Tibial nerve (tissue), 4 donors: ENCODE data around the gene ERBB4. TPM values are rescaled to one million over a fixed set of nuclear protein-coding genes. Genes with fewer than 3 reads are reported as not detected.
"Not testable (repeated sequence)": the region's sequence is repeated elsewhere in the genome, so short reads cannot be mapped to it uniquely, and the experiment has no call there.

Experiments used
- DNase-seq, 2 donors: peaks; one replicate each; pipeline ENCODE4 v3.0.0-alpha.2; 2019; ENCODE audit warnings: low spot score in 2 of 2
- H3K27ac ChIP-seq, 4 donors: fragments of 200-600 bp; sonication (generic) in 3 of 4; one replicate each; pipeline ENCODE4 v1.5.1; 2017 to 2019; ENCODE audit warnings: mild to moderate bottlenecking in 1 of 4
- H3K27me3 ChIP-seq, 2 donors: fragments of 200-600 bp; sonication (generic) in 1 of 2; one replicate each; pipeline versions ENCODE4 v1.5.1 to v1.6.0; 2017 to 2019
- H3K36me3 ChIP-seq, 3 donors: fragments of 200-600 bp; sonication (generic); one replicate each; pipeline ENCODE4 v1.5.1; 2018 to 2019
- H3K4me1 ChIP-seq, 4 donors: fragments of 200-600 bp; sonication (generic) in 3 of 4; one replicate each; pipeline ENCODE4 v1.5.1; 2017 to 2019
- H3K4me3 ChIP-seq, 4 donors: fragments of 200-600 bp; sonication (generic) in 3 of 4; one replicate each; pipeline ENCODE4 v1.5.1; 2017 to 2019; ENCODE audit warnings: mild to moderate bottlenecking in 1 of 4, moderate library complexity in 1 of 4
- H3K9me3 ChIP-seq, 4 donors: fragments of 200-600 bp; sonication (generic) in 3 of 4; one replicate each; pipeline ENCODE4 v1.5.1; 2017 to 2019
- EP300 ChIP-seq, 2 donors: sonication (generic); formaldehyde crosslinking; IDR thresholded peaks; one replicate each; pipeline ENCODE4 v1.6.1; 2017; ENCODE audit warnings: antibody characterized with exemption in 2 of 2, mild to moderate bottlenecking in 1 of 2
- POLR2A ChIP-seq, 2 donors: fragments of 450-650 bp; IDR thresholded peaks; one replicate each; pipeline ENCODE4 v1.6.1; 2017; ENCODE audit warnings: antibody characterized with exemption in 2 of 2, mild to moderate bottlenecking in 2 of 2, moderate library complexity in 2 of 2
- WGBS, 2 donors: methylation state at CpG; one replicate each; pipeline ENCODE4 v1.1.5; 2018; 5-methylcytosine and 5-hydroxymethylcytosine counted together
- total RNA-seq, 4 donors: library from RNA; depleted of rRNA; stranded (reverse); fragments of >200 nt; gene quantifications; one replicate each; pipeline ENCODE4 v1.1.0, GENCODE V29; 2016
- TF ChIP-seq, protein P1 (sequence below), 5 experiments: fragments of 200-600 bp in 3 of 5; fragments of 450-650 bp in 2 of 5; sonication (generic) in 3 of 5; IDR thresholded peaks; one replicate each; pipeline ENCODE4 v1.5.1; 2016 to 2019; ENCODE audit warnings: antibody characterized with exemption in 5 of 5, mild to moderate bottlenecking in 3 of 5, moderate library complexity in 2 of 5

The ERBB4 gene
- total RNA-seq, 4 donors from 2014 or later: 2.4 to 3.3 (median 2.9) TPM

DNA sequence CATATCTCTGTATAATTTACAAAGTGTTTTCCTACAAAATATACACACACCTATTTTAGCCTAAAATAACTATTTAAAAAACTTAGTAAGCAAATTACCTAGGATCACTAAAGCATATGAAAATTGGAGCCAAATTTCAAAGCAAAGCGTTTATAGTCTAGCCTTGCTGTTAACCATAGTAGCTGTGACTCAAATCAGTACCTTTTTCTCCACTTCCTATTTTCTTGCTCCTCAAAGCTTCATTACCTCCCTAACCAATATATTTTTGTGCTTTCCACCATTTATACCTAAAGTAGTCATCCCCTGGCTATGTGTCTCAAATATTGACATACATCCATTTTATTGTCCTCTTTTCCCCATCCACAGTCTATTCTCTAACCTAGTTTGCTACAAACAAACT, 73.1 kb downstream of the ERBB4 start:
- Histone ChIP-seq H3K27me3 (no peaks in the 10 kb centered on the region), H3K36me3 (no peaks in the 10 kb centered on the region), H3K4me1 (no peaks in the 10 kb centered on the region), H3K9me3 (peaks cover 0 to 3% (median 0%) of the 10 kb centered on the region in 4 donors), H3K4me3 (no peak overlapping the region), H3K27ac (no peak overlapping the region)
- DNase-seq: no peak
- 85 to 97% methylated on average over 1 of the region's 1 CpG for WGBS, 2 donors
- TF ChIP-seq, protein P1, sequence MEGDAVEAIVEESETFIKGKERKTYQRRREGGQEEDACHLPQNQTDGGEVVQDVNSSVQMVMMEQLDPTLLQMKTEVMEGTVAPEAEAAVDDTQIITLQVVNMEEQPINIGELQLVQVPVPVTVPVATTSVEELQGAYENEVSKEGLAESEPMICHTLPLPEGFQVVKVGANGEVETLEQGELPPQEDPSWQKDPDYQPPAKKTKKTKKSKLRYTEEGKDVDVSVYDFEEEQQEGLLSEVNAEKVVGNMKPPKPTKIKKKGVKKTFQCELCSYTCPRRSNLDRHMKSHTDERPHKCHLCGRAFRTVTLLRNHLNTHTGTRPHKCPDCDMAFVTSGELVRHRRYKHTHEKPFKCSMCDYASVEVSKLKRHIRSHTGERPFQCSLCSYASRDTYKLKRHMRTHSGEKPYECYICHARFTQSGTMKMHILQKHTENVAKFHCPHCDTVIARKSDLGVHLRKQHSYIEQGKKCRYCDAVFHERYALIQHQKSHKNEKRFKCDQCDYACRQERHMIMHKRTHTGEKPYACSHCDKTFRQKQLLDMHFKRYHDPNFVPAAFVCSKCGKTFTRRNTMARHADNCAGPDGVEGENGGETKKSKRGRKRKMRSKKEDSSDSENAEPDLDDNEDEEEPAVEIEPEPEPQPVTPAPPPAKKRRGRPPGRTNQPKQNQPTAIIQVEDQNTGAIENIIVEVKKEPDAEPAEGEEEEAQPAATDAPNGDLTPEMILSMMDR (IDR thresholded peaks at IDR 0.05): no peak
- TF ChIP-seq EP300 (IDR thresholded peaks at IDR 0.05): no peak
- TF ChIP-seq POLR2A (IDR thresholded peaks at IDR 0.05): no peak

DNA sequence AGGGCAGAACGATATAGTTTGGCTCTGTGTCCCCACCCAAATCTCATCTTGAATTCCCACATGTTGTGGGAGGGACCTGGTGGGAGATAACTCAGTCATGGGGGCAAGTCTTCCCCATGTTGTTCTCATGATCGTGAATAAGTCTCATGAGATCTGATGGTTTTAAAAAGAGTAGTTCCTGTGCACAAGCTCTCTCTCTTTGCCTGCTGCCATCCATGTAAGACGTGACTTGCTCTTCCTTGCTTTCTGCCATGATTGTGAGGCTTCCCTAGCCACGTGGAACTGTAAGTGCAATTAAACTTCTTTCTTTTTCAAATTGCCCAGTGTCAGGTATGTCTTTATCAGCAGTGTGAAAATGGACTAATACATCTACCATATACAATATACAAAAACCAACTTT, 76.9 kb downstream of the ERBB4 start:
- H3K36me3 ChIP-seq, H3K27me3 ChIP-seq, H3K4me3 ChIP-seq, H3K4me1 ChIP-seq, H3K27ac ChIP-seq, DNase-seq, H3K9me3 ChIP-seq: not testable (repeated sequence)
- WGBS, 2 donors: 86 to 93% methylated on average over 4 of the region's 4 CpGs

DNA sequence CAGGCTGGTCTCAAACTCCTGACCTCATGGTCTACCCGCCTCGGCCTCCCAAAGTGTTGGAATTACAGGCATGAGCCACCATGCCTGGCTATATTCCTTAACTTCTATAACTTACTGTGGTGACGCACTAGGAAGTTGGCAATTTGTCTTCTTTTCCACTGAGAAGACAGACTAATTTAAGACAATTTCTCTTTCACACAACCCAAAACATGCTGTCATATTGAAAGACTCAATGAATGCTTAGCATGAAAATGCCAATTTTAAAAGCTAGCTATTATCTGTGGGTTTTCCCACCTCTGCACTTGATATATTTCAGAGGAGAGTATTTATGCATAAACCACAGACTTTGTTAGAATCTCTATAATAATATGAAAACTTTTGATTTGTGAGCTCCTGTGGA, 84.5 kb downstream of the ERBB4 start:
- no peaks in the 10 kb centered on the region for H3K27me3 ChIP-seq
- no peak overlapping the region for H3K27ac ChIP-seq
- TF ChIP-seq POLR2A (IDR thresholded peaks at IDR 0.05): no peak
- no peak for TF ChIP-seq EP300 (IDR thresholded peaks at IDR 0.05)
- TF ChIP-seq, protein P1 (IDR thresholded peaks at IDR 0.05): no peak
- H3K9me3 ChIP-seq: no peaks in the 10 kb centered on the region
- 86 to 95% methylated on average over 3 of the region's 3 CpGs for WGBS, 2 donors
- H3K36me3 ChIP-seq: no peaks in the 10 kb centered on the region
- DNase-seq: no peak
- peaks cover 0 to 7% (median 2%) of the 10 kb centered on the region in 4 donors for H3K4me1 ChIP-seq
- H3K4me3 ChIP-seq: no peak overlapping the region

DNA sequence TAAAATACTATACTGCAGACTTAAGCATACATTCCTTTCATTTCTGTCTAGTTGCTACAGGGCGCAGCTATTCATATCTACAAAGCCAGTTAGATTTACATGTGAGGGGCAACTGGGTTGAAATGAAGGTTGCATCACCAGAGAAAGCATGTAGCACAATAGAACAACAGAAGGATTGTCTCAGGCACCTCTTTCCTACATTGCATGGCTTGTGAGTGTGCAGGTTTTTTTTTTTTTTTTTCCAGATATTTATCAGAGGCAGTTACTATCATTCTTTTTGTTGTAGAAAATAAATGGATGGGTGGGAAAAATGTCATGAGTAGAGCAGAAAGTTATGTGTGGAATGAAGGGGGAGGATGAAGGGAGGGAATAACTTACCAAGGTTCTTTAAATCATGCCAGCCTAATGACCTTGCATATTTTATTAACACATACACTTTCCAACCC, 86.8 kb downstream of the ERBB4 start:
- DNase-seq: no peak
- WGBS, 2 donors: 3 to 58% methylated on average over 1 of the region's 1 CpG
- H3K36me3 ChIP-seq: no peaks in the 10 kb centered on the region
- no peaks in the 10 kb centered on the region for H3K27me3 ChIP-seq
- TF ChIP-seq, protein P1 (IDR thresholded peaks at IDR 0.05): no peak
- TF ChIP-seq EP300 (IDR thresholded peaks at IDR 0.05) (no peak), POLR2A (IDR thresholded peaks at IDR 0.05) (no peak)
- no peak overlapping the region for H3K27ac ChIP-seq
- H3K4me3 ChIP-seq: no peak overlapping the region
- H3K4me1 ChIP-seq: peaks cover 0 to 7% (median 2%) of the 10 kb centered on the region in 4 donors
- no peaks in the 10 kb centered on the region for H3K9me3 ChIP-seq

DNA sequence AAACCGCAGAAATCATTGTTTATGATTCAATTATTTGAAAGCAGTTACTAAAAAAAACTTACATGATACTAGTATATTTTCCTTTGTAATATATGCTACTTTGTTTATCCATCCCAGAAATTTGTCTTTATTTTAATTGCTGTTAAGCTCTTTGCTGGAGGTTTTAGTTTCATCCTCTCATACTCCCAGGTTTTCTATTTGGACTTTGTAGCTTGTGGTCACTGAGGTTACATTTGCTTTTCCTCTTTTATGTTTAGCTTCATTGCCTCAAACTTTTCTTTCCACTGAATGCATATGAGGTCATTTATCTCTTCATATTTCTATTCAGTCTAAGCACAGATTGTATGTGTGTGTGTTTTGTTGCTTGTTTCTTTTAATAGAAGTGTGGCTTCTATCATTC, 89.9 kb downstream of the ERBB4 start:
- Histone ChIP-seq H3K9me3 (no peaks in the 10 kb centered on the region), H3K4me3 (no peak overlapping the region), H3K4me1 (peaks cover 0 to 7% (median 2%) of the 10 kb centered on the region in 4 donors), H3K27ac (no peak overlapping the region), H3K27me3 (no peaks in the 10 kb centered on the region), H3K36me3 (no peaks in the 10 kb centered on the region)
- TF ChIP-seq POLR2A (IDR thresholded peaks at IDR 0.05) (no peak), EP300 (IDR thresholded peaks at IDR 0.05) (no peak)
- TF ChIP-seq, protein P1 (IDR thresholded peaks at IDR 0.05): no peak
- no peak for DNase-seq
- 75 to 81% methylated on average over 1 of the region's 1 CpG for WGBS, 2 donors

DNA sequence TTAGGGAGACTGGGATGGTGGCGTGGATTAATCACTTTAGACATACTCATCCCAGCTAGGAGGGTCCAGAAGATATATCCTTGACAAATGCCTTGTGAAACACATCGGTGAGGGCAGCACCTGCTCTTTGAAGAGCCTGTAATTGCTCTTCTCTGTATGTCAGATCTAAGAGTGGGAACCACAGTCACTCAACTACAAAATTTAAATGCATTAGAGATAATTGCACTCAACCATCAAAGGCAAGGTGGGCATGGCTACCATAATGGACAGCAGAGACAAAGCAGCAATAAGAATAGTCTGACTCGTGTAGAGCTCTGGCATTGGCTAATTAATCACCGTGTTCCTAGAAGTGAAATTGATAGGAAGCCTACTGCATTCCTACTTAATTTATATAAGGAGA, 96.8 kb downstream of the ERBB4 start:
- H3K4me3 ChIP-seq: no peak overlapping the region

More for the DNA sequence above, 96.8 kb downstream of the ERBB4 start:
- DNase-seq: no peak
- Histone ChIP-seq H3K4me1 (no peaks in the 10 kb centered on the region), H3K9me3 (peaks cover 0 to 25% (median 0%) of the 10 kb centered on the region in 4 donors), H3K36me3 (no peaks in the 10 kb centered on the region), H3K27me3 (no peaks in the 10 kb centered on the region), H3K27ac (no peak overlapping the region)
- TF ChIP-seq EP300 (IDR thresholded peaks at IDR 0.05): no peak
- TF ChIP-seq, protein P1 (IDR thresholded peaks at IDR 0.05): no peak
- no peak for TF ChIP-seq POLR2A (IDR thresholded peaks at IDR 0.05)
- 87 to 89% methylated on average over 4 of the region's 4 CpGs for WGBS, 2 donors
